GM21528 (cell line): Measurements from ENCODE around the gene UBN1.
A peak's percentile ranks its signal among the peaks of the same experiment; 100 is the strongest.

ENCODE experiments used
- ATAC-seq: cut with Tn5 transposase; IDR thresholded peaks from one replicate; pipeline ENCODE4 v1.9.1; 2021; ENCODE audit warnings: mild to moderate bottlenecking, moderate library complexity; ENCODE audit not compliant: unreplicated experiment, low FRiP score

Gene UBN1

GRCh38 chr16:4814542-4815173, 32.6 kb upstream of the UBN1 start:
- ATAC-seq, result no peak

DNA sequence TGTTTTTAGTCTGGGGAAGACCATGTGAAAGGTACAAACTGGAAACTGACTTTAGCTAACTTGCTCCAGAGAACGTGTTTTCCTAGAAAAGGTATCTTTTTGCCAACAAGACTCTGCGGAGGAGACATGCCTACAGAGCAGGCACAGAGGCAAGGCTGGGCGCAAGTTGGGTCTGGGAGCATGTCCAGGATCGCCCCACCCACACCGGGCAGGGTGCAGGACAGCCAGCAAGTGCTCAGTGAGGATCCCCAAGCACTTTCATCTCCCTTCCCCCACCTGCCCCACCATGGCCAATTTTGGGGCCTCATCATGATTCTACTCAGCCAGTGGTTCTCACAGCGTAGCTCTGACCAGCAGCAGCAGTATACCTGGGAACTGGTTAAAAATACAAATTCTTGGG, 26.6 kb upstream of the UBN1 start:
- no peak for ATAC-seq

- no peak for ATAC-seq
Observed at GRCh38 chr16:4825196-4825595, 22.1 kb upstream of the UBN1 start.

DNA sequence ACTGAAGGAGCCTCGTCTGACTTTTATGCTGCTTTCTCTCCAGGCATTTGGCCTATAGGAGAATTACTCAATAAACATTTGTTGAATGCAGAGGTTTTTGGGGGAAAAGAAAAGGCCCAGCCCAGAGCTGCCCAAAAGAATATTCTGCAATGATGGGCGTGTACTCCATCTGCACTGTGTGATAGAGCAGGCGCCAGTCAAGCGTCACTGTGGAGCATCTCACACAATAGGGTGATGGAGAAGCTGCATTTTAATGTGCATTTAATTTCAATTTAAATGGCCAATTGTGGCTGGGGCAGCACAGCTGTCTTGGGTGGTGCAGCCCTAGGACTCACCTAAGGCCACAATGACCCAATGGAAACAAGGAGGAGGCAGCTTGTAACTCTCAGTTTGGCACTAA, 20.8 kb upstream of the UBN1 start:
- ATAC-seq, result no peak

DNA sequence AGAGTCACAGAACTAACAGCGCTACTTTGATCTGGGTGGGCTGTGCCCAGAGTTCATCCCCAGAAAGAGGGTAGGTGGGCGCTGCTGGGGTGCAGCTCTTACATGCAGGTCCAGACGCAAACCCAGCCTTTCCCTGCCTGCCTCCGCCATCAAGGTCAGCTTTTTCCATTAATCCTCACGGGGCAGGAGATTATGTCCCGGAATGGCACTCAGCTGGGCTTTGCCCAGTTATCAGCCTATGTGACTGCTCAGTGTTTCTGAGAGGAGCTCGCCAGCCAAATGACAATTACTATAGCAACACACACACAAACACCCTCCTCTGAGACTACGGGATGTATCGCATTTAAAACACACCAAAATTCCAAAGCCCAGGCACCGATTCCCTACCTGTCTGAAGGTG, 20.3 kb upstream of the UBN1 start:
- ATAC-seq, result no peak

DNA sequence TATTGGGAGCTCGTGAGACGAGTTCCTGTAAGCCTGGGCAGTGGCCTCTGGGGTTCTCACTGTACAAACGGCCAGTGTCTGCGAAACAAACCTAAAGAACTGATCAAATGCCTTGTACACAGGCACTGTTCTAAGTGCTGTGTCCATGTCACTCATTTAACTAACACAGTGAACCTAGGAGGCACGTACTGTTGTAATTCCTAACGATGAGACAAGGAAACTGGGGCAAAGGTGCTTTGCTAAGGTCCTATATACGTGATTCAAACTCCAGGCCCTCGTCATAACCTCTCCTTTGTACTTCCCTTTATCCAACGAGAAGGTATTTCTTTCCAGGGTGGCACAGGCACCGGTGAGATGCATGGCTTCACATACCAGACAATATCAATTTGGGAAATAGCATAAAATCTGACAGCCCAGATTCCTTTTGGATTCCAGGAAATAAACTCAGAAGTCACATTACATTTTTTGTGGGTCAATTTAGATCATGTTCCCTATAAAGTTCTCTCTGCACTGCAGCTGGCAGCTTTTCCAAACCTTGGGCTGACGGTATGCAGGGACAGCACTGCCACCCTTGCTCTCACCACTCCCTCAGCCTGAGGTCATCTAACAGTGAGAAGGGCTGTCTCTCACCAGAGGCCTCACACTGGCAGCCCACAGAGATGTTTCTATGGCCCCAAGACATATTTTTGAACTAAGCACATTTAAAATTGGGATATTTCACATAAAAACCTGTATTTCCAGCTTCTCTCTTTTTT, 18.5 kb upstream of the UBN1 start:
- ATAC-seq, result no peak

DNA sequence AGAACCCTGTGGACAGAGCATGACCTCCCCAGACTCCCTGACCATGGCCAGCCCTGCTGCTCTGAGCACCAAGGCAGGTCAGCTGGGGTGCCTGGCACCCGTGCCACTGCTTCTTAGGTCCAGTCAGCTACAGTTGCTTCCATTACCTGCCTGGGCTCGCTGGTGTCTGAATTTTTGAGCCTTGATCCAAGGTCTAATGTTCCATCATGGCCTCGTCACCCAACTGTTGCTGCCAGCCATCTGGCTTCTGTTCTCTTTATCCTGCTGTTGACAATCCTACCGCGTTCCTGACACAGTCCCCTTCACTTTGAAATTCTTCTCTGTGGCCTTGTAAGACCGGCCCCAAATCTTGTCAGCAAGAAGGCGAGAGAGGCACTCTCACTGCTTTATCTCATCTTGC, 16.9 kb upstream of the UBN1 start:
- no peak for ATAC-seq

DNA sequence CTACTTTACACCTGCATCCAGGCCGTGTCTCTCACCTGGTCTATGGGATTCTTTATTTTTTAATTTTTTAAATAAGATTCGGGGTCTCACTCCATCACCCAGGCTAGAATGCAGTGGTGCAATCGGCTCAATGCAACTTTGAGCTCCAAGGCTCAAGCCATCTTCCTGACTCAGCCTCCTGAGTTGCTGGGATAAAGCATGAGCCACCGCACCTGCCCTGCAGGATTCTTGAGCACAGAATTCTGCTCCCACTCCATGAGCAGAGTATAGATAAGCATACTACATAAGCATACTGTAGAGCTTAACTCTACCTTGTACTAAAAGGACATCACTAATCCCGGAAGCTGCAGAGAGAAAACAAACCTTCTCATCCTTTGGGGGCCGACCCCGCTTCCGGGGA, 15.7 kb upstream of the UBN1 start:
- ATAC-seq, result no peak

- no peak for ATAC-seq
Observed at GRCh38 chr16:4832698-4833343, 14.5 kb upstream of the UBN1 start.

GRCh38 chr16:4833584-4833983, 13.7 kb upstream of the UBN1 start:
- ATAC-seq, result no peak

DNA sequence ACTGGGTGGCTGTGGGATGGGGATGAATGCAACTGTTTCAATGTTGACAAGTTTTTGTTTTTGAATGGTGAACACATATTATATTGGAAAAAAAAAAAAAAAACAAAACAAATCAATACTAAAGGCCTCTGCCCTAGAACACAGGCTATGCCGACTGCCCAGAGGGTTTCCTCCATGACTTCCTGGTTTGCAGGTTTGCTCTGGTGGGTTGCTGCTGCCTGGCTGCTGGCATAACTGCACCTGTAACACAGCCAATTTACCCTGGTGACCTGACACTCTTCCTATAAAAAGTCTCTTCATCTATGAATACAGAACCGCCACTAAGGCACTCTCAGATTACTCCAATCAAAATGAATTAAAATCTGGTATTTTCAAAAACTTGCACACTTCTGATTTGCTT, 10.6 kb upstream of the UBN1 start:
- no peak for ATAC-seq

DNA sequence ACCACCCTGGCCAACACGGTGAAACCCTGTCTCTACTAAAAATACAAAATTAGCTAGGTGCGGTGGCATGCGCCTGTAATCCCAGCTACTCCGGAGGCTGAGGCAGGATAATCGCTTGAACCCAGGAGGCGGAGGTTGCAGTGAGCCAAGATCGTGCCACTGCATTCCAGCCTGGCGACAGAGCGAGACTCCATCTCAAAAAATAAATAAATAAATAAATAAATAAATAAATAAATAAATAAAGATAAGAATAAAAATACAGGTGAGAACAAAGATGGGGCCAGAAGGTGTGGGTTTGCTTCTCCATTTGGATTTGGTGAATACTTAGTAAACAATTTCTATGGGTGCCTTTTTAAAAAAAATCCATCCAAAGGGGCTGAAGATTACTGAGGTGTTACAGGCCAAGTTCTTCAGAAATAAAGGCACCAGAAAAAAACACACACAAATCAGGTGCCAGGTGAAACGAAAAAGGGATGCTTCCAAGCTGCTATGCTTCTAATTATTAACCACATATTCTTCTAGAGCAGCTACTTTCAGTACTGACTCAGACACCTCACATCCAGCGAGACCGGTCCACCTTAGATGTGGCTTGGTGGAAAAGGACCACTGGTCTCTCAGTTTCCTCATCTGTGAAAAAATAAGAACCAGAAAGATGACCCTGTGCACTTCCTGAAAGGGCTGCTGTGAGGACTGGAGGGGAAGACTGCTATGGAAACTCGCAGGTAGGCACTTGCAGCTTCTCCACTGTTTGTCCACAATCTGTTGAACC, 9.4 kb upstream of the UBN1 start:
- ATAC-seq, result no peak

DNA sequence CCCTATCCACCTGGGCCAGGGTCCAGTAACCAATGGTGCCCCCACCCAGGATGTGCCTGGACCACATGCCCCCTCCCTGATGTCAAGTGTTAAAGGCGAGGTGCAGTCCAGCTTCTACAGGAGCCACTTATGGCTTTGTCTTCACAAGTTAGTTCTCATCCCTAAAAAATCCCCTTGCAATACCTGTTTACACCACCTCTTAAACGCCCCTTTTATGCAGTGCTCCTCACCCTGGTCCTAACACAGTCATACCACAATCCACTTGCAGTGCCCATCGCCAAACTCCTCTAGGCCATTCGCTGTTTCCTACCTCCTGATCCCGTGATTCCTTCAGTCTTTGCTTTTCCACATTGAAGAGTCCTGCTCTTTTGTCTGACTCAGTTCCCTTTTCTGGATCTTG, 7.3 kb upstream of the UBN1 start:
- no peak for ATAC-seq

GRCh38 chr16:4840984-4841383, 6.3 kb upstream of the UBN1 start:
- no peak for ATAC-seq

GRCh38 chr16:4846503-4846900, 779 bp upstream of the UBN1 start:
- ATAC-seq, result peak; percentile 19

GRCh38 chr16:4847774-4848587, 700 bp downstream of the UBN1 start:
- peak; percentile 26 for ATAC-seq

DNA sequence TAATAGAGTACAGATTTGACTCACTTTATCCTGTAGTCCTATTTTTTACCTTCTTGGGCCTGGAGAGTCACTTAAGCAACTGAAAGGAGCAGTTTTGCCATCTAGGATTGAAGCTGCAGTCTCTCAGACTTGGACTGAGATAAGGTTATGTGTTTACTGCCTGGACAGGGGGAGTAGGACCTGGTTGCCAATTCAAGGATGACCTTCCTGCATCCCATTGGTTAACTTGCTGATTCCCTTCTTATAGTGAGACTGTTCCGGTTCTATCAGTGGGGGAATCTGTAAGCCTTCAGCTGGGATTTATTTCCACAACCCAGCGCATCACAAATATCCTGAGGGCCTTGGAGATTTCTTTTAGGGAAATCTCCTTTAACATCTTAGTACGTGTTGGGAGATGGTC, 2.9 kb downstream of the UBN1 start:
- no peak for ATAC-seq

GRCh38 chr16:4852221-4852872, 5.1 kb downstream of the UBN1 start:
- no peak for ATAC-seq

GRCh38 chr16:4855371-4855770, 8.1 kb downstream of the UBN1 start:
- no peak for ATAC-seq

DNA sequence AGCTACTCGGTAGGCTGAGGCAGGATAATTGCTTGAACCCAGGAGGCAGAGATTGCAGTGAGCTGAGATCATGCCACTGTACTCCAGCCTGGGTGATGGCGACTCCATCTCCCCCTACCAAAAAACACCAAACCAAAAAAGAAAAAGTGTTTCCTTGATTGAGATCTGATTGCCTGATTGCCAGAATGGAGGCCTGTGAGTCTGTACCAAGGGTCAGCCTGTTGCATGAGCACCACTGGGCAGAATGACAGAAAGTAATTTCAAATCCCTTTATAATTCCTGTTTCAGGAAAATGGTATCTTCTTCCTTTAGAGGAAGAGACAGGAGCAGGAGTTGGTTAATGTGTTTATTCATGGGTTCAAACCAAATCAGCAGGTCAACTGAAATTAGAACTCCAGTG, 8.5 kb downstream of the UBN1 start:
- ATAC-seq, result no peak
